Measurements from ENCODE around the gene LSR.

DNA sequence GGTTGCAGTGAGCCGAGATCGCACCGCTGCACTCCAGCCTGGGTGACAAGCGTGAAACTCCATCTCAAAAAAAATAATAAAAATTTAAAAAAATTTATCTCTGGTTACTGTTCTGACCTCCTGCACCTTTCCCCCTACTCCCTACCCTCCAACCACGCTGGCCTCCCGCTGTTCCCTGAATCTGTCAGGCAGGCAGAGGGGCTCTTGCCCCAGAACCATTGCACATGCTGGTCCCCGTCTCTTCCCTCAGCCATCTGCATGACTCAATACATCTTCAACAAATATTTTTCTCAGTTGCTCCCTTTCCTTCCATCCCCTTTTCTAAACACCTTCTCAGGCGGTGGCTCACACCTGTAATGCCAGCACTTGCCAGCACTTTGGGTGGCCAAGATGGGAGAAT, 19.2 kb upstream of the LSR start:
- no peak for TF ChIP-seq POLR2A (IDR thresholded peaks at IDR 0.05)
- TF ChIP-seq, protein P1, sequence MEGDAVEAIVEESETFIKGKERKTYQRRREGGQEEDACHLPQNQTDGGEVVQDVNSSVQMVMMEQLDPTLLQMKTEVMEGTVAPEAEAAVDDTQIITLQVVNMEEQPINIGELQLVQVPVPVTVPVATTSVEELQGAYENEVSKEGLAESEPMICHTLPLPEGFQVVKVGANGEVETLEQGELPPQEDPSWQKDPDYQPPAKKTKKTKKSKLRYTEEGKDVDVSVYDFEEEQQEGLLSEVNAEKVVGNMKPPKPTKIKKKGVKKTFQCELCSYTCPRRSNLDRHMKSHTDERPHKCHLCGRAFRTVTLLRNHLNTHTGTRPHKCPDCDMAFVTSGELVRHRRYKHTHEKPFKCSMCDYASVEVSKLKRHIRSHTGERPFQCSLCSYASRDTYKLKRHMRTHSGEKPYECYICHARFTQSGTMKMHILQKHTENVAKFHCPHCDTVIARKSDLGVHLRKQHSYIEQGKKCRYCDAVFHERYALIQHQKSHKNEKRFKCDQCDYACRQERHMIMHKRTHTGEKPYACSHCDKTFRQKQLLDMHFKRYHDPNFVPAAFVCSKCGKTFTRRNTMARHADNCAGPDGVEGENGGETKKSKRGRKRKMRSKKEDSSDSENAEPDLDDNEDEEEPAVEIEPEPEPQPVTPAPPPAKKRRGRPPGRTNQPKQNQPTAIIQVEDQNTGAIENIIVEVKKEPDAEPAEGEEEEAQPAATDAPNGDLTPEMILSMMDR (IDR thresholded peaks at IDR 0.05) = no peak
